GM21576 (cell line): Measurements from ENCODE around the gene CD79B.

Source experiments
- ATAC-seq: cut with Tn5 transposase; IDR thresholded peaks from one replicate; pipeline ENCODE4 v1.9.1; 2021; ENCODE audit warnings: mild to moderate bottlenecking, moderate library complexity; ENCODE audit not compliant: unreplicated experiment

Gene CD79B

DNA sequence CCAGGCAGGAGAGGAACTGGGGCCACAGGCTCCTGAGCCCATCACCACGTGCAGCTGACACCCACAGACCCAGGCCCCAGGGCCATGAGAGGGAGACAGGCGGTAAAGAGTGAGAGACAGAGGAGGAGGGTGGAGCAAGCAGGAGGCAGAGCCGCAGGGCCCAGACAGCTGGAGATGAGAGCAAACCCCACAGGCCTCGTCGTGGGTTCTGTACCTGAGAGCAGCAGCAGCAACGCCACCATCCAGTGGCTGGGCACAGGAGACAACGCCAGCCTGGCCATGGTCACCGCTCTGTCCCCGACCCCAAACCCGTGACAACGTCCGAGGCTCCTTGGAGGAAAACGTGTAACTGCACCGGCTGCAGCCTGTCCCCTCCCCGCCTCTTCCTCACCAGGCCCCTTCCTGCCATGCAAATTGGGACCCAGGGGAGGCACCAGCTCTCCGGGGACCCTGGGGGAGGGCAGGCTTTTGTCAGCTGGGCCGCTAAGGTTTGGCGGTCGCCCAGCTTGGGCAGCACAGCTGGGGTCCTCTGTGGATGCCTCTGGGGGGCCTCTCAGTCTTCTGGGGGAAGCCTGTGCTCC is at the start of gene CD79B:
CD79B (minus strand) TSS at position 351 of the 581 bp plus-strand sequence; CDS start at position 281, 70 bp downstream.
- peak; percentile 71 for ATAC-seq

DNA sequence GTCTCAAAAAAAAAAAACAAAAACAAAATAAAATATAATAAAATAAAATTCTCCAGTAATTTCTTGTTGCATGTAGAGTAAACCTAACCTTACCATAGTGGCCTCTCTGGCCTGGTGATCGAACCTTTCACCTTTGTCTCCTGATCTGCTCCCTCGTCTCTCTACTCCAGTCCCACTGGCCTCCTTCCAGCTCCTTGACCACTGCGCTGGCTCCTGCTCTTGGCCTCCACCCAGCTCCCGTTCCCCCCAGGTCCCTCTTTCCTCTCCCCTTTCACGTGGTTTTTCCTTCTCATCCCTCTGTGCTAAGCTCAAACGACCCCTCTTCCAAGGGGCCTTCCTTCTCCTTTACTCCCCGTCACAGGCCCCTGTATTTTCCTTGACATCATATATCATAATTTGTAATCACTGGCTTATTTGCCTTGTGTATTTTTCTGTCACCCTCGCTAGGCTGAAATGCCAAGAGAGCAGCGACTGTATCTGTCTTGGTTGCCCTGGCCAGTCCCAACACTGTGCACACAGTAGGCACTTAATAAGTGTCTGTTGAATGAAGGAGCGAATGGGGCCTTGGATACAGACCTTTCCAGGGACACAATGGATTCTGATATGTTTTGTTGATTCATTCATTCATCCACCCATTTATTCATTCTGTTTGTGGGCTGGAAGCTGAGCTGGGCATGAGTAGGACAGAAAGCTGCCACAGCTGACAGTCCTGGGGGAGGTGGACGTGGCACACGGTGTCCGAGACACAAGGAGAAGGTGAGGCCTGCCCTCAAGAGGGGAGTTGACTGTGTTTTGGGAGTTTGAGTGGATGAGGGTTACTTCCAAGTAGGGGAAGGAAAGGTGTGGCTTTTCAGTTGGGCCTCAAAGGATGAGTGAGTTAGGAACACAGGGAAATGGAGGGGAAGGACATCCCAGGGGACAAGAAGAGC is 46.4 kb upstream of the CD79B start:
- ATAC-seq = no peak

DNA sequence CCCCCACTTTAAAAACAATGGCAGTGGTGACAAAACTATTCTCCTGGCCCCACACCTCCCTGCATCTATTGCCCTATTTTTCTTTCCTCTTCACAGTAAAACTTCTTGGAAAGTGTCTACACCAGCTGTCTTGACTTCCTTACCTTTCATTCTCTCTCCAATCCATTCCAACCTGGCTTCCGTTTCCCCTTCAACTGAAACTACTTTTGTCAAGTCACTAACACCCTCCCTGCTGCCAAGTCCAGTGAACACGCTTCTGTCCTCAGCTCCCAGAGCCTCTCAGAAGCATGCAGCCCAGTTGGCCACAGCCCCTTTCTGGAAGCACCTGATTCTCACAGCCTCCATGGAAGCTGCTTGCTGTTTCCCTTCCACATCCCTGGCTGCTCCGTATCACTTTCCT is 44.6 kb upstream of the CD79B start:
- ATAC-seq = no peak

DNA sequence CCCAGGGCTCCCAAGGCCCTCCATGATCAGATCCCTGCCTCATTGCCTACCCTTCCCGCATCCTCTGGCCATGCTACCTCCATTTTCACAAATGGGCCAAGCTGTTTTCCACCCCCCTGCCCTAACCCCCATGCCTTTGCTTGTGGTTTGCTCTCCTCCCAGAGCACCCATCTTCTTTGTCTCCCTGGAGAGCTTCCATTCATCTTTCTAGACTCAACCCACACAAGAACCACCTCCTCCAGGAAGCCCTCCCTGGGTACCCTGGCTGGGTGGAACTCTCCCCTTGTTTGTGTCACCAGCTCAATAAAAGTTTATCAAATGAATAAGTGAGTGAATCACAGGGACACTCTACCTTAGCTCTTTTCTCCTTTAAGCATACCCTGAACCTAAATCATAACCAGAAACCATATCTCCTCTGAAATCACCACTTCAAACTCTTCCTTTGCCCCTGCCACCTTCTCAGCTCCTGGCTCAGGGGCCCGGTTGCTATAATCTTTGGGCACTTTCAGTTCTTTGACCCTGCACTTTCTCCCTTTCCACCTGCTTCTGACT is 43.5 kb upstream of the CD79B start:
- ATAC-seq = no peak

DNA sequence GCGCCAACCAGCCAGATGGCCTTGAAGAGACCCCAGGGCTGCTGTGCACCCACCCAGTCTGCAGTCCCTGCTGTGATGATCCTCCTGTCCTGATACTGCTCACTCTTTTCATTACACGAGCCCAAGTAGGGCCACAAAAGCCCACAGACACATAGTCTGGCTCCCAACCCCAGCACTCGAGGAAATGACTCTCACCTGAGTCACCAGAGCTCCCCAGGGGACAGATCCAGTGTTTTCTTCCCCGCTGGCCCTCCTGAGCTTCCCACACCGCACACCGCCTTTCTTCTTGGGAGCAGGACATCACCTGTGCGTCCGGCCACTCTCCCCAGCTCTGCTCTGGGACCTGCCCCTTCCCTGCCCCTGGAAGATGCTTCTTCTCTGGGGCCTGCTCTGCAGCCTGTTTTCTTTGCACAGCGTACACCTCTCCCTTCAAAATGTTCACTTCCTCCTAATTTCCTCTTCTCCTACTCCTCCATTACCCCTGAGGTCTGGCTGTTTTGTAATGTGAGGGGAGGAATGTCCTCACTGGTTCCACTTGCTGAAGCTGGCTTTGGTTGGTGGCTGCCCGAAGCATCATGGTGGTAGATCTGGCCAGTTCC is 42.6 kb upstream of the CD79B start:
- ATAC-seq = no peak

DNA sequence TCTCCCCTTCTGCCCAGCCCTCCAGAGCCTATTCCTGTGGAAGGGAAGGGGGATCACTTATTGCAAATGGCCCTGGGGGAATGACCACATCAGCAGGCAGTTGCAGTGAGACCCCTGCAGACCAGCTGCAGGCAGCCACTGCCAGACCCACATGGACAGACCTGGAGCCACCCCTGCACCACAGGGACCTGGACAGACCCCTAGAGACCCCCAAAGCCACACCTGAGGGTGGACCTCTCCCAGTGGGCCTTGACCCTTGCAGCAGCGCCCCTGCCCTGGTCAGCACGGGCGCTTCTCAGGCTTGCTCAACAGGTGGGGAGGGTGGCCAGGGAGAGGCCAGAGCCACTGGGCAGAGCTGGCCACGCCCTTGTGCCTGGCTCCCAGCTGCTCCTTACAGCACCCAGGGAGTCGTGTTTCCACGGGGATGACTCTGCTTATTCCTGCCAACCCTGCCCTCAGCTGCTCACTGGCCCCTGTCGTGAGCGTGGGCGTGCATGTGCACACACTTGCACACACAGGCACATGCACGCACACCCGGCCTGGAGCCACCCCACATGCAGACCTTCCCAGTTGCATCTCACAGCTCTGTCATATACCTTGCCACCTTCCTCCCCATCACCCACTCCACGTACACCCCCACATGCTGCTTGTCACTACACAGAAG is 41.9 kb upstream of the CD79B start:
- ATAC-seq = no peak

DNA sequence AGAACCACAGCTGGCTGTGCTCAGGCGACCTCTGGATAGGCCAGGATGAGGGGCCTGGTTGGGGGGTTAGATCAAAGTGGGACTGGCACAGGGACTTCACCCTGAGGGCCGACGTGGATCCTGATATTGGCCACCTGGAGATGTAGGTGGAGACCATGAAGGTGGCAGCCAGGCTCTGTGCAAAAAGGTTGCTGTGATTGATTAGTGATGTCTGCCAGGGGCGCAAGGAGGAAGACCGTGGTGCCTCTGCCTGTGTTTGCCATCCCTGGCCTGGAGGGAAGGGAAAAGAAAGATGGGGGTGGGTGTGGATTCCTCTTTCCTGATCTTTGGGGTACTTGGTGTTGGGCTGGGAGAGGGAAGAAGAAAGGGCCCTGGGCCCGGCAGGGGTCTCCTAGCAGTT is 41.1 kb upstream of the CD79B start:
- no peak for ATAC-seq

DNA sequence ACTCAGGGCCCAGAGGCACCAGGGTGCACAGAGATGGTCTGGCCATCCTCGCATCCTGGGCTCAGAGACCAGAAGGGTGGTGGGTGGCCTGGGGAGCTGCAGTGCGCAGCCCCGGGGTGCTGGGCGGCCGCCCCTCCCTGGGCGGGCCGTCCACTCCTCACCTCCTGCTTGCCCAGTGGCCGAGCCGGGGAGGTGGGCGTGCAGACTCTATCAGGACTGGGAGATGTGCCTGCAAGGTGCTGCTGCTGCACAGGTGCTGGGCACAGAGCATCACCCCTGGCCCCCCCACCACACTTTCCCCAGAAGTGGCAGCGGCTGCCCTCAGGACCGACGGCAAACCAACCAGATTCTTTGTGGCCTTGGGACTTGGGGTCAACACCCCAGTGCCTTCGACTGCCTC is 40.7 kb upstream of the CD79B start, which contains the start of gene SCN4A:
SCN4A (minus strand) TSS at position 123 of the 400 bp plus-strand sequence; CDS start at position 46, 77 bp downstream.
- ATAC-seq = no peak

DNA sequence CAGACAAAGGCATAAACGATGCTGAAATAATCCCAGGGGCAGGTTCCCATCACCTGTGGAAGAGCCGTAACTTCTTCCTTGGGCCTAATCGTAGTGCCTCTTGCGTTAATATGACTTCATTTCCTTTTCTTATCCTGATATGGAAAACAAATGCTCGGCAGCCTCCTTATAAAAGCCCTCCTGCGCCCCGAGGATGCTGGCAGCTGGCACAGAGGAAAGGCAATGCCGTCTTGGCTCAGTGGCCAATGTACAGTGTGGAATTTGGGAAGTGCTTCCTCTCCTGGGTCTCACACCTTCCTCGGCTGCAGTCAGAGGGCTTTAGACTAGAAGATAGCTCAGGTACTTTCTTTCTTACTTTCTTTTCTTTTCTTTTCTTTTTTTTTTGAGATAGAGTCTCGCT is 37.1 kb upstream of the CD79B start:
- no peak for ATAC-seq

DNA sequence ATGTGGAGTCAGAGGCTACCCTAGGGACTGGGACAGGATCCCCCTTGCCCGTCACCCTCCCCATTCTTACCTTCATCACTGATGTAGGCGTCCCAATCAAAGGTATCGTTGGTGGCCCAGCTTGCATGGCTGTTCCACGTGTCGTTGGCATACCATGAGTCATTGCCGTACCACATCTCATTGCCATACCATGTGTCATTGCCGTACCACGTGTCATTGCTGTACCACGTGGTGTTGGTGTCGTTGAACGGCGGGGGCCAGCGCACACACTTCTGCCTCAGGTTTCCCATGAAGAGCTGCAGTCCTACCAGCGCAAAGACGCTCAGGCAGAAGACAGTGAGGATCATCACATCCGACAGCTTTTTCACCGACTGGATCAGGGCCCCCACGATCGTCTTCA is 35.8 kb upstream of the CD79B start:
- no peak for ATAC-seq

DNA sequence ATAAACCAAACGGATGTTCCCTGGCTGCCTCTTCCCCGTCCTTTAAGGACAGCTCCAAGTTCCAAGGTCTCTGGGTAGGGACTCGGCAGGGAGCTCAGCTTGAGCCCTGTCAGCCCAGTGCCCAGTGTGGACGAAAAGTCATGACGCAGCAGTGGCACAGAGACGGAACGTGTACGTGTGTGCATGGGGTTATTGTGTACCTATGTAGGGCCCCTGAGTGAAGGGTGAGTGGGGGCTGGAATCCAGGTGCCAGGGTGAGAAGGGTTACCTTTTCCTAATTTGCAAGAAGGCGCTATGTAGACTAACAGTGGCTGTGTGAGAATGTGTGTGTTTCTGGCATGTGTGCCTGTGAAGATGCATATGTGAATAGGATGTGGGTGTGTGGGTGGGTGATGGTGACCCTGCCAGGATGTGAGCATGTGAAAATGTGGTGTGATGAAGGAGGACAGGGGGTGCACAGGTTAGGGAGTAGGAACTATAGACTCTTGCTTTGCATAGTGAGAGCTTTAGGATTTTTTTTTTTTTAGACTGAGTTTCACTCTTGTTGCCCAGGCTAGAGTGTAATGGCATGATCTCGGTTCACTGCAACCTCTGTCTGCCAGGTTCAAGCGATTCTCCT is 34.6 kb upstream of the CD79B start:
- ATAC-seq = no peak

DNA sequence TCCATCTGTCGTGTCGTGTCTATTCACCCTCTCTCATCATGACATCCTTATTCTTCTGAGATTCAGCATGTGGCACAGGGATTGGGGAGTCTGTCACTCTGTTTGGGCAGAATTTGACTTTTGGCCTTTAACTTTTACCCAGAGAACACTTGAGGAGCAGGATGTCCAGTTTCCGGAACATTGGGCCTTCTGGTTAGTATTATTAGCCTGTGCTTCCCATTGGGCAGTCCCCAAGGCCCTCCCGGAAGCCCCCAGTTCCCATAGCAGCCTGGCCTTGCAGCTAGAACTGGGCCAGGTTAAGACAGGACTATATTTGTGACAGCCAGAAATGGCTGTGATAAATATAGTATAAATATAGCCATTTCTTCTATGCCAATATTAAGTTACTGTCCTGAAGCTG is 31.0 kb upstream of the CD79B start:
- no peak for ATAC-seq

DNA sequence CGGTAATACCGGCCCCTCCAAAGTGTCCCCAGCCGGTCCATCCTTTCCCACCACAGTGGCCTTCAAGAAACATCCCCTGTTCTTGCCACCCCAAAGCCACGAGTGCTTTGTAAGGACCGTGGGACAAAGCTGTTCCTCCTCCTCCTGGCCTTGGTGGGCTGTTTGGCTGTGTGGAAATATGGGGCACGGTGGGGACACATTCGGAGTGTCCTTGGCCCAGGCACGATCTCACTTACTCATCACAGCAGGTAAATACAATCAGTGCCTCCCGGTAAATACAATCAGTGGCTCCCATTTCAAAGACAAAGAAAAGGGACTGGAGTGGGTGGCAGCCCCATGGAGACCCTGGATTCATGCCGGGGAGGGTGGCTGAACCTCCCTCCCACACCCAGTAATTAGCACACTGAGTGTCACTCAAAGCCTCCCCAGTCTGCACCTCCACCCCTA is 30.2 kb upstream of the CD79B start:
- ATAC-seq = no peak

DNA sequence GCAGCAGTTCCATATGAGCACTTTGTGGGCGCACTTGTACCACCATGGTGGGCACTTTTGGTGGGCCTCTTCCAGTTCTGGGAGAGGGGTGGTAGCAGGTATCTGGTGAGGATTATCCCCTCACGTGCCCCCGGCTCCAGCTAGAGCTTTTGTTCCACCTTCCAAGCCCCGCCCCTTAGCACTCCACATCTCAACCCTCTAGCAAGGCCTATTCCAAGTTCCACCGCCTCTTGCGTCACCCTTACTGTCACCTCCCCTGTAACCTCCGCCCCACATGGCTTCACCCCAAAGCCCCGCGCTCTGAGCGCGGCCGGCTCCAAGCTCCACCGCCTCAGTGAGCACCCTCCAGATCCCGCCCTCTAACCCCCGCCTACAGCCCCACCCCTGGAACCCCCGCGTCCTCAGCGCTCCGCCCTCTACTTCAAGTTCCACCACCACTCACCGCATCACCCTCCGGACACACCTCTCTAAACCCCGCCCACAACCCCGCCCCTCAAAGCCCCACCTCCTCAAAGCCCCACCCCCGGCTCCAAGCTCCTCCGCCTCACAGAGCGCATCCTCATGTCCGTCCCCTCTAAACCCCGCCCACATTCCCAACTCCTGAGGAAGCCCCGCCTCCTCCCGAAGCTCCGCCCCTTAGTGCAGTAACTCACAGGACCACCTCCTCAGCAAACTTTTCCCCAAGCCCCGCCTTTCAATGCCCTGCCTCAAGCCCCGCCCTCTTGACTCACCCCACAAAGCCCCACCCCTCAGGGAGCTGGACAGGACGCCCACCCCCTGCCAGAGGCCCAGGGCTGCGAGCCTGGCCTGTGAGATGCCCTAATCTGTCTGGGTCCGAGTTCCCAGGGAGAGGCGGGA is 29.5 kb upstream of the CD79B start:
- ATAC-seq = no peak

DNA sequence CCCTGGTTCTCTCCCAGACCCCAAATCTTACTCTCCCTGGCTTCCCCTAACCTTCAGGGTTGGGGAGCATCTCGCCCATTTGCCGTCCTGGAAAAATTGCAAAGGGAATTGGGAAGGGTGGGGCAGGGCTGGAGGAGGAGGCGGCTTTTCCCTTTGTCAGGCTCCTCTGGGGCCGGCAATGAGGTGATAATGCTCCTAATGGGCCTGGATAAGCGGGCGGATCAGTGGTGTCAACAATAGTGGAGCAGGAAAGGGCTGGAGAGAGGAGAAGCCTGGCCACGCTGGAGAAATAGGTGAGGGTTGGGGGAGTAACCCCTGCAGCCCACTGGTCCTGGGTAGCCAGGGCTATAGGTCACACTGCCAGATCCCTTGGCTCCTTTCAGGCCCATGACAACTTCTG is 28.3 kb upstream of the CD79B start:
- no peak for ATAC-seq

DNA sequence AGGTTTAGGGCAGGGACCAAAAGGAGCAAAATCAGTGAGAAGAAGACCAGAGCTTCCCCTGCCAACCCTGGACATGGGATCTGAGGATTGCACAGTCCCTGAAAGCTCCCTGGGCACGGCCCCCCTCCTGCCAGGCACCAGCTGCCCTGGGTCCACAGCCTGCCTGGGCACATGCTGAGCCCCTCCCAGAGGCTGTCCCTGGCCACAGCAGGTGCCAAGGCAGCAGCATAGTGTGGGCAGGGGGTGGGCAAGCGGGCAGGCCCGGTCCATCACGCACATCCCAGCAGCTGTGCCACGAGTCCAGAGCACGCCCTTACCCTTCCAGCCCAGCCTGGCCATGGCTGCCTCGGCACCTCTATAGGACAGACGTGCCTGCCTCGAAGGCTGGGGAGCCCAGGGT is 27.9 kb upstream of the CD79B start:
- no peak for ATAC-seq

DNA sequence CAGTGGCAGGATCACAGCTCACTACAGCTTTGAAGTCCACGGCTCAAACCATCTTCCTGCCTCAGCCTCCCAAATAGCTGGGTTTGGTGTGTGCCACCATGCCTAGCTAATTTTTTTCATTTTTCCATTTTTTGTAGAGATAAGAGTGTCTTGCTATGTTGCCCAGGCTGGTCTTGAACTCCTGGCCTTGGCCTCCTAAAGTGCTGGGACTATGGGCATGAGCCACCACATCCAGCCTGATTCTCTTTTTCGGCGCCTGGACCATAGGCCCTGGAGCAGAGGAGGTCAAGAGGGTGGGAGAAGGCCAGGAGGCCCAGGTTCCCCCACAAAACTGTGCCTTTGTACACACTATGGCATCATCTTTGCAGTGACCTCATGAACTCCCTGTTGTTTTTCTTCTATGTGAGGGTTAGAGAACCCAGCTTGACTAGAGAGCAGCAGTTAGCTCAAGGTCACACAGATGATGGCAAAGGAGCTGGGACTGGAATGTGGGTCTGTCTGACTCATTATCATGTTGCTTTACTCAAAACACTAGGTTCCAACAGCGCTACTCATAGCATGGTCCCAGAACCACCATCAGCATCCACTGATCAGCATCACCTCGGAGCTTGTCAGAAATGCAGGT is 24.3 kb upstream of the CD79B start:
- no peak for ATAC-seq

DNA sequence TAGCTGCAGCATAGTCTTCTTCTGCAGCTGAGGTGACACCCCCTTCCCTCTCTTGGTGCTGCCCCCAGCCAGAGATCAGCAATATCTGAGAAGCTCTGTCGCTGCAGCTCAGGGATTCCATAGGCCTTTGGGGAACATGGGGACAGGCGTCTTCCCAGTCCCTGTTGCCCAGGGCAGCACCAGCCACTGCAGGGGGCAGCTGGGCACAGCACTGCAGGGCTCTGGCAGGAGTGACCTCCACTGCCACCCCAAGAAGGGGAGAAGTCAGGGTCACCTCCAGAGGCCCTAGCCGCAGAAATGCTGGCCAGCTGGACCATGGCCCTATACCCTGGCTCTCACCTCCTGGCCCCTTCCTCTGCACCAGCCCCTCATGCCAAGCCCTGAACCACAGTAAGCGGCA is 23.7 kb upstream of the CD79B start:
- no peak for ATAC-seq

DNA sequence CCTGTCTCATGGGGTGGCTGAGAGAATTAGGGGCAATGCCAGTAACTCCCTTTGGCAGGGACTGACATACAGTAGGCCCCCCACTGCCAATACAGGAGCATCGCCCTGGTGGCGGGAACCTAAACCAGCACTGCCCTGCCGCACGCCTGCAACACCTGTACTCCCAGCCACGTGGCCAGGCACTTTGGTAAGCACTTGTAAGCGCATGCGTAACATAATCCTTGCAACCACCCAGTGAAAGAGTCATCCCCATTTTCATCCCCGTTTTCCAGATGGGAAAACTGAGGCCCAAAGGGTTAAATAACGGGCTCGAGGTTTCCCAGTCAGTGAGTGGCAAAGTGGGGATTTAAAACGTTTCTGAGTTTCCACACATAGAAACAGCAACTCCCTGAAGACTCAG is 23.1 kb upstream of the CD79B start:
- ATAC-seq = no peak
